HepG2 (cell line): ENCODE results near the gene C1orf21. TPM values are rescaled to one million over a fixed set of nuclear protein-coding genes. Genes with fewer than 3 reads are reported as not detected.

Experiments
- ATAC-seq: fragments of 200-7000 bp; cut with Tn5 transposase; 3 replicates; pipeline ENCODE4 v1.9.1; 2020; ENCODE audit warnings: mild to moderate bottlenecking, moderate library complexity
- BruUV-seq: library from RNA; stranded (reverse); fragments of 400-500 nt; replicated peaks from 2 replicates; lab custom pipeline; 2021; lab: Mats Ljungman, UMichigan
- CTCF ChIA-PET: fragments of 300-600 bp; formaldehyde crosslinking; extraction: SDS; loops from one replicate; lab custom pipeline; 2021; ENCODE audit warnings: low total read pairs, inconsistent platforms, low intra/inter-chr PET ratio; lab: Yijun Ruan, JAX
- POLR2A ChIA-PET: fragments of 350-600 bp; sonication (Branson Sonifier 250); formaldehyde crosslinking; loops from one replicate; lab custom pipeline; 2020; ENCODE audit warnings: antibody characterized with exemption, inconsistent platforms; lab: Yijun Ruan, JAX
- DNase-seq: peaks from one replicate; pipeline ENCODE4 v3.0.0-alpha.2; 2015; ENCODE audit warnings: low spot score
- FAIRE-seq: peaks from 3 replicates; lab custom pipeline; 2011; peaks lifted over from hg19 to GRCh38; lab: Jason Lieb, UNC
- H2AFZ ChIP-seq: one replicate; pipeline ENCODE4 v1.6.1; 2011; ENCODE audit warnings: low read length, inconsistent platforms
- H3K27ac ChIP-seq: fragments of 300-600 bp; 3 replicates; pipeline ENCODE4 v1.8.0; 2011; ENCODE audit warnings: mixed run types, mild to moderate bottlenecking, mixed read lengths, low read length, inconsistent platforms; ENCODE audit not compliant: insufficient read depth; ENCODE audit errors: extremely low read length
- H3K27me3 ChIP-seq, 2 experiments: fragments of 200-600 bp in 1 of 2; 2 replicates in 1 of 2; 3 replicates in 1 of 2; pipeline versions ENCODE4 v1.6.0 to v1.8.0; 2011; ENCODE audit warnings: low read length in 2 of 2, mild to moderate bottlenecking in 2 of 2, moderate library complexity in 2 of 2, inconsistent platforms in 1 of 2; ENCODE audit not compliant: insufficient read depth in 2 of 2, control insufficient read depth in 1 of 2
- H3K36me3 ChIP-seq, 2 experiments: fragments of 200-600 bp in 1 of 2; replicated peaks in 1 of 2; 2 replicates in 1 of 2; 3 replicates in 1 of 2; pipeline versions ENCODE4 v1.5.1 to v1.8.0; 2011; ENCODE audit warnings: low read length in 2 of 2, inconsistent platforms in 1 of 2; ENCODE audit not compliant: insufficient read depth in 2 of 2, control insufficient read depth in 1 of 2
- H3K4me1 ChIP-seq: 2 replicates; pipeline ENCODE4 v1.5.1; 2012; ENCODE audit warnings: low read length, inconsistent platforms; ENCODE audit not compliant: insufficient read depth
- H3K4me2 ChIP-seq: 2 replicates; pipeline ENCODE4 v1.6.0; 2011; ENCODE audit warnings: low read depth, low read length, inconsistent platforms
- H3K4me3 ChIP-seq, 3 experiments: fragments of 200-600 bp in 1 of 3; sonication (generic), shearing (Covaris generic) in 1 of 3; replicated peaks in 1 of 3; 2 replicates each; pipeline ENCODE4 v1.5.1; 2011 to 2016; ENCODE audit warnings: low read length in 3 of 3, inconsistent platforms in 2 of 3, low read depth in 2 of 3, mild to moderate bottlenecking in 2 of 3, control low read depth in 1 of 3, mixed read lengths in 1 of 3; ENCODE audit not compliant: insufficient read depth in 1 of 3
- H3K79me2 ChIP-seq: one replicate; pipeline ENCODE4 v1.6.1; 2011; ENCODE audit warnings: low read length, inconsistent platforms; ENCODE audit not compliant: insufficient read depth
- H3K9ac ChIP-seq: 2 replicates; pipeline ENCODE4 v1.6.0; 2011; ENCODE audit warnings: mild to moderate bottlenecking, low read depth, low read length, inconsistent platforms; ENCODE audit not compliant: insufficient read depth
- H3K9me3 ChIP-seq: 2 replicates; pipeline ENCODE4 v1.5.1; 2012; ENCODE audit warnings: mild to moderate bottlenecking, low read length
- H4K20me1 ChIP-seq: 2 replicates; pipeline ENCODE4 v1.6.0; 2011; ENCODE audit warnings: inconsistent platforms, mild to moderate bottlenecking, low read length, moderate library complexity; ENCODE audit not compliant: insufficient read depth
- ARID5B ChIP-seq: IDR thresholded peaks from 2 replicates; pipeline ENCODE4 v1.4.0; 2020; ENCODE audit warnings: mild to moderate bottlenecking, missing genetic modification reagents
- CREM ChIP-seq, 2 experiments: sonication (generic) in 1 of 2; formaldehyde crosslinking in 1 of 2; IDR thresholded peaks; 2 replicates each; pipeline versions ENCODE4 v1.4.0 to v1.6.1; 2016 to 2020; ENCODE audit warnings: antibody characterized with exemption in 1 of 2, mild to moderate bottlenecking in 1 of 2, missing genetic modification reagents in 1 of 2
- LBX2 ChIP-seq: sonication (generic); formaldehyde crosslinking; IDR thresholded peaks from 2 replicates; pipeline ENCODE4 v1.5.0; 2020; ENCODE audit warnings: missing genetic modification reagents, mild to moderate bottlenecking, borderline replicate concordance
- POLR2A ChIP-seq, 2 experiments: IDR thresholded peaks; 2 replicates each; pipeline ENCODE4 v1.6.1; 2011; ENCODE audit warnings: low read depth in 2 of 2, low read length in 2 of 2, mild to moderate bottlenecking in 1 of 2, moderate library complexity in 1 of 2; ENCODE audit not compliant: insufficient read depth in 1 of 2
- RBAK ChIP-seq: sonication (generic); formaldehyde crosslinking; IDR thresholded peaks from 2 replicates; pipeline ENCODE4 v1.5.1; 2020; ENCODE audit warnings: mild to moderate bottlenecking, missing genetic modification reagents
- SMAD9 ChIP-seq: sonication (generic); formaldehyde crosslinking; IDR thresholded peaks from 2 replicates; pipeline ENCODE4 v1.5.1; 2020; ENCODE audit warnings: mild to moderate bottlenecking, missing genetic modification reagents
- THAP9 ChIP-seq: sonication (generic); formaldehyde crosslinking; IDR thresholded peaks from 2 replicates; pipeline ENCODE4; 2020; ENCODE audit warnings: missing genetic modification reagents, mild to moderate bottlenecking, borderline replicate concordance
- ZBTB43 ChIP-seq: sonication (generic); formaldehyde crosslinking; conservative IDR thresholded peaks from 2 replicates; pipeline ENCODE4 v1.4.0; 2020; ENCODE audit warnings: missing genetic modification reagents
- ZFP36 ChIP-seq: fragments of 150-350 bp; IDR thresholded peaks from 2 replicates; pipeline ENCODE4 v1.6.1; 2018; ENCODE audit warnings: borderline replicate concordance, low read length, low read depth; ENCODE audit not compliant: partially characterized antibody
- ZNF124 ChIP-seq: sonication (generic); formaldehyde crosslinking; IDR thresholded peaks from 2 replicates; pipeline ENCODE4 v1.4.0; 2020; ENCODE audit warnings: missing genetic modification reagents
- ZNF350 ChIP-seq: sonication (generic); formaldehyde crosslinking; IDR thresholded peaks from 2 replicates; pipeline ENCODE4 v1.4.0; 2020; ENCODE audit warnings: mild to moderate bottlenecking, low read depth, missing genetic modification reagents, borderline replicate concordance
- ZNF674 ChIP-seq: sonication (generic); formaldehyde crosslinking; IDR thresholded peaks from 2 replicates; pipeline ENCODE4 v1.5.0; 2020; ENCODE audit warnings: low read depth, mild to moderate bottlenecking, missing genetic modification reagents
- ZNF761 ChIP-seq: sonication (generic); formaldehyde crosslinking; conservative IDR thresholded peaks from 2 replicates; pipeline ENCODE4 v1.4.0; 2020; ENCODE audit warnings: mild to moderate bottlenecking, missing genetic modification reagents
- ZNF878 ChIP-seq: sonication (generic); formaldehyde crosslinking; IDR thresholded peaks from 2 replicates; pipeline ENCODE4 v1.8.1; 2023; ENCODE audit warnings: mild to moderate bottlenecking, missing genetic modification reagents, moderate library complexity
- ZSCAN31 ChIP-seq: sonication (generic); formaldehyde crosslinking; IDR thresholded peaks from 2 replicates; pipeline ENCODE4 v1.5.0; 2020; ENCODE audit warnings: low read depth, mild to moderate bottlenecking, missing genetic modification reagents
- WGBS: methylation state at CpG from one replicate; pipeline ENCODE4 v1.1.6; 2017; ENCODE audit warnings: low lambda C conversion rate; 5-methylcytosine and 5-hydroxymethylcytosine counted together
- in situ Hi-C: cut with HindIII; loops from 2 replicates; pipeline ENCODE4 v1.10.0; 2017; ENCODE audit warnings: low pct_unique_long_range_greater_than_20kb; ENCODE audit not compliant: extremely low pct_ligation_motif_present
- intact Hi-C: fragments of 100-400 bp; cut with micrococcal nuclease; formaldehyde crosslinking; loops from one replicate; pipeline ENCODE4 v1.10.0; 2022; ENCODE audit not compliant: unreplicated experiment
- polyA plus RNA-seq, 8 experiments: library from polyadenylated mRNA; depleted of rRNA in 3 of 8; stranded (reverse) in 7 of 8; unstranded in 1 of 8; fragments of >200 nt; fragmentation: Illumina TruSeq in 4 of 8; extraction: Trizol in 4 of 8; gene quantifications; 2 replicates each; pipeline versions ENCODE4 v1.2.1 to v1.2.3, GENCODE V29; 2011 to 2016; ENCODE audit warnings: low read depth in 4 of 8, missing spikeins in 1 of 8, mixed read lengths in 1 of 8; ENCODE audit not compliant: insufficient read depth in 1 of 8
- total RNA-seq, 5 experiments: library from RNA; depleted of rRNA; stranded (reverse); fragments of >200 nt; fragmentation: Illumina TruSeq; extraction: Trizol; gene quantifications; 2 replicates each; pipeline ENCODE4 v1.2.3, GENCODE V29; 2016; ENCODE audit warnings: low read depth in 1 of 5

C1orf21 gene
- total and polyA plus RNA-seq, 2 of the 13 experiments (the other 11 are each of a cell fraction or from before 2014, with no cell fraction given) = not detected

GRCh38 chr1:184389446-184389845, 2.6 kb downstream of the C1orf21 start (continued):
- TF ChIP-seq THAP9 = no peak

GRCh38 chr1:184390889-184391288, 4.1 kb downstream of the C1orf21 start:
- H3K9ac ChIP-seq = no peak overlapping the region
- H2AFZ ChIP-seq = no peak overlapping the region
- BruUV-seq = no TSS peak
- no peaks in the 10 kb centered on the region for H3K9me3 ChIP-seq
- FAIRE-seq (no peak), DNase-seq (no peak), ATAC-seq (no peak)
- 1% methylated on average over 2 of the region's 2 CpGs for WGBS
- POLR2A ChIA-PET = no interaction called here
- in situ Hi-C loops = no loop called here
- H3K36me3 ChIP-seq = no peaks in the 10 kb centered on the region
- no peak for TF ChIP-seq ZSCAN31
- TF ChIP-seq ZFP36 = no peak
- no peak for TF ChIP-seq ZNF878
- TF ChIP-seq ARID5B = no peak
- no peak for TF ChIP-seq ZNF761
- no peak for TF ChIP-seq SMAD9 (CRISPR knock-in tag)
- TF ChIP-seq ZNF674 (CRISPR knock-in tag) = no peak
- no peak for TF ChIP-seq RBAK (CRISPR knock-in tag)
- no peak for TF ChIP-seq ZBTB43 (CRISPR knock-in tag)
- no peak for TF ChIP-seq LBX2 (CRISPR knock-in tag)
- TF ChIP-seq ZNF350 (CRISPR knock-in tag) = no peak
- no peak for TF ChIP-seq POLR2A (IDR thresholded peaks at IDR 0.05; ENCODE audit: insufficient read depth in 1 of 2, low read depth in 2 of 2, low read length in 2 of 2)
- TF ChIP-seq ZNF124 (CRISPR knock-in tag) = no peak
- TF ChIP-seq CREM (IDR thresholded peaks at IDR 0.05) = no peak
- TF ChIP-seq CREM (CRISPR knock-in tag; IDR thresholded peaks at IDR 0.05) = no peak
- CTCF ChIA-PET = no interaction called here
- no peak overlapping the region for H3K4me3 ChIP-seq
- no peak overlapping the region for H3K4me2 ChIP-seq
- intact Hi-C loops = no loop called here
- no peaks in the 10 kb centered on the region for H3K79me2 ChIP-seq
- H3K4me1 ChIP-seq = peaks cover 15% of the 10 kb centered on the region
- peaks cover 5 to 38% of the 10 kb centered on the region in 2 experiments for H3K27me3 ChIP-seq
- H4K20me1 ChIP-seq = no peaks in the 10 kb centered on the region
- H3K27ac ChIP-seq = no peak overlapping the region
